GM08714 (cell line): ENCODE measurements around the gene CCT8L2.
"Not testable (repeated sequence)": the region's sequence is repeated elsewhere in the genome, so short reads cannot be mapped to it uniquely, and the experiment has no call there.

Source experiments
- H3K4me3 ChIP-seq: fragments of 200-500 bp; sonication (Bioruptor generic); 2 replicates; pipeline ENCODE4 v1.5.1; 2014; ENCODE audit warnings: mild to moderate bottlenecking, low read length, inconsistent platforms
- ZNF274 ChIP-seq: IDR thresholded peaks from 2 replicates; pipeline ENCODE4 v1.6.1; 2012; ENCODE audit warnings: mild to moderate bottlenecking, low read depth, low read length

Gene CCT8L2

GRCh38 chr22:16601437-16602223, 9.0 kb upstream of the CCT8L2 start:
- no peak overlapping the region for H3K4me3 ChIP-seq

GRCh38 chr22:16600644-16601436, 8.2 kb upstream of the CCT8L2 start:
- not testable (repeated sequence) for H3K4me3 ChIP-seq

More at GRCh38 chr22:16601437-16602223, 9.0 kb upstream of the CCT8L2 start:
- no peak for TF ChIP-seq ZNF274

- not testable (repeated sequence) for H3K4me3 ChIP-seq
These were observed 7.0 kb upstream of the CCT8L2 start for GRCh38 chr22:16599648-16600047.

- not testable (repeated sequence) for H3K4me3 ChIP-seq
These were observed 2.6 kb upstream of the CCT8L2 start for GRCh38 chr22:16595251-16595650.

- H3K4me3 ChIP-seq: no peak overlapping the region
- no peak for TF ChIP-seq ZNF274
These were observed 1.4 kb upstream of the CCT8L2 start for GRCh38 chr22:16594026-16594425.

GRCh38 chr22:16592231-16592630, 379 bp downstream of the CCT8L2 start:
- not testable (repeated sequence) for H3K4me3 ChIP-seq

- not testable (repeated sequence) for H3K4me3 ChIP-seq
These were observed 1.5 kb downstream of the CCT8L2 start for GRCh38 chr22:16591136-16591535.

GRCh38 chr22:16586991-16587390, 5.6 kb downstream of the CCT8L2 start:
- no peak for TF ChIP-seq ZNF274
- no peak overlapping the region for H3K4me3 ChIP-seq

GRCh38 chr22:16586170-16586569, 6.4 kb downstream of the CCT8L2 start:
- no peak for TF ChIP-seq ZNF274
- H3K4me3 ChIP-seq: no peak overlapping the region

GRCh38 chr22:16580872-16581271, 11.7 kb downstream of the CCT8L2 start:
- not testable (repeated sequence) for H3K4me3 ChIP-seq

GRCh38 chr22:16569240-16569834, 23.3 kb downstream of the CCT8L2 start:
- not testable (repeated sequence) for H3K4me3 ChIP-seq

GRCh38 chr22:16568425-16568758, 24.2 kb downstream of the CCT8L2 start:
- TF ChIP-seq ZNF274: no peak
- no peak overlapping the region for H3K4me3 ChIP-seq

GRCh38 chr22:16567617-16568424, 24.8 kb downstream of the CCT8L2 start:
- not testable (repeated sequence) for H3K4me3 ChIP-seq

- H3K4me3 ChIP-seq: not testable (repeated sequence)
These were observed 26.0 kb downstream of the CCT8L2 start for GRCh38 chr22:16566421-16567151.

- H3K4me3 ChIP-seq: not testable (repeated sequence)
These were observed 26.8 kb downstream of the CCT8L2 start for GRCh38 chr22:16565585-16566420.

GRCh38 chr22:16564837-16565584, 27.6 kb downstream of the CCT8L2 start:
- not testable (repeated sequence) for H3K4me3 ChIP-seq
